Cardiac fibroblast (primary cell): ENCODE measurements around the gene DCST2.
"Not testable (repeated sequence)": the region's sequence is repeated elsewhere in the genome, so short reads cannot be mapped to it uniquely, and the experiment has no call there.

ENCODE experiments used
- DNase-seq, 2 donors: peaks; one replicate each; pipeline versions ENCODE4 v3.0.0 to v3.0.0-alpha.2; 2010; ENCODE audit warnings: low read depth in 2 of 2
- H3K4me3 ChIP-seq, 2 donors: replicated peaks in 1 of 2; 1 replicate in 1 of 2; 2 replicates in 1 of 2; pipeline ENCODE4 v1.5.1; 2011; ENCODE audit warnings: low read depth in 2 of 2, low read length in 2 of 2, mild to moderate bottlenecking in 2 of 2, moderate library complexity in 1 of 2
- TF ChIP-seq, protein P1 (sequence below): IDR thresholded peaks from one replicate; pipeline ENCODE4 v1.5.1; 2011; ENCODE audit warnings: low read depth, mild to moderate bottlenecking, low read length, inconsistent platforms

The DCST2 gene

GRCh38 chr1:154992721-154993571, 40.6 kb downstream of the DCST2 start:
- peak; percentile 57 to 65 for DNase-seq

GRCh38 chr1:154990276-154990675, 43.3 kb downstream of the DCST2 start:
- TF ChIP-seq, protein P1, sequence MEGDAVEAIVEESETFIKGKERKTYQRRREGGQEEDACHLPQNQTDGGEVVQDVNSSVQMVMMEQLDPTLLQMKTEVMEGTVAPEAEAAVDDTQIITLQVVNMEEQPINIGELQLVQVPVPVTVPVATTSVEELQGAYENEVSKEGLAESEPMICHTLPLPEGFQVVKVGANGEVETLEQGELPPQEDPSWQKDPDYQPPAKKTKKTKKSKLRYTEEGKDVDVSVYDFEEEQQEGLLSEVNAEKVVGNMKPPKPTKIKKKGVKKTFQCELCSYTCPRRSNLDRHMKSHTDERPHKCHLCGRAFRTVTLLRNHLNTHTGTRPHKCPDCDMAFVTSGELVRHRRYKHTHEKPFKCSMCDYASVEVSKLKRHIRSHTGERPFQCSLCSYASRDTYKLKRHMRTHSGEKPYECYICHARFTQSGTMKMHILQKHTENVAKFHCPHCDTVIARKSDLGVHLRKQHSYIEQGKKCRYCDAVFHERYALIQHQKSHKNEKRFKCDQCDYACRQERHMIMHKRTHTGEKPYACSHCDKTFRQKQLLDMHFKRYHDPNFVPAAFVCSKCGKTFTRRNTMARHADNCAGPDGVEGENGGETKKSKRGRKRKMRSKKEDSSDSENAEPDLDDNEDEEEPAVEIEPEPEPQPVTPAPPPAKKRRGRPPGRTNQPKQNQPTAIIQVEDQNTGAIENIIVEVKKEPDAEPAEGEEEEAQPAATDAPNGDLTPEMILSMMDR = no peak
- H3K4me3 ChIP-seq = no peak overlapping the region
- no peak for DNase-seq

More at GRCh38 chr1:154992721-154993571, 40.6 kb downstream of the DCST2 start:
- H3K4me3 ChIP-seq = no peak overlapping the region
- TF ChIP-seq, protein P1 = no peak

GRCh38 chr1:154989195-154989860, 44.3 kb downstream of the DCST2 start:
- TF ChIP-seq, protein P1 = no peak
- H3K4me3 ChIP-seq = no peak overlapping the region
- DNase-seq = no peak

DNA sequence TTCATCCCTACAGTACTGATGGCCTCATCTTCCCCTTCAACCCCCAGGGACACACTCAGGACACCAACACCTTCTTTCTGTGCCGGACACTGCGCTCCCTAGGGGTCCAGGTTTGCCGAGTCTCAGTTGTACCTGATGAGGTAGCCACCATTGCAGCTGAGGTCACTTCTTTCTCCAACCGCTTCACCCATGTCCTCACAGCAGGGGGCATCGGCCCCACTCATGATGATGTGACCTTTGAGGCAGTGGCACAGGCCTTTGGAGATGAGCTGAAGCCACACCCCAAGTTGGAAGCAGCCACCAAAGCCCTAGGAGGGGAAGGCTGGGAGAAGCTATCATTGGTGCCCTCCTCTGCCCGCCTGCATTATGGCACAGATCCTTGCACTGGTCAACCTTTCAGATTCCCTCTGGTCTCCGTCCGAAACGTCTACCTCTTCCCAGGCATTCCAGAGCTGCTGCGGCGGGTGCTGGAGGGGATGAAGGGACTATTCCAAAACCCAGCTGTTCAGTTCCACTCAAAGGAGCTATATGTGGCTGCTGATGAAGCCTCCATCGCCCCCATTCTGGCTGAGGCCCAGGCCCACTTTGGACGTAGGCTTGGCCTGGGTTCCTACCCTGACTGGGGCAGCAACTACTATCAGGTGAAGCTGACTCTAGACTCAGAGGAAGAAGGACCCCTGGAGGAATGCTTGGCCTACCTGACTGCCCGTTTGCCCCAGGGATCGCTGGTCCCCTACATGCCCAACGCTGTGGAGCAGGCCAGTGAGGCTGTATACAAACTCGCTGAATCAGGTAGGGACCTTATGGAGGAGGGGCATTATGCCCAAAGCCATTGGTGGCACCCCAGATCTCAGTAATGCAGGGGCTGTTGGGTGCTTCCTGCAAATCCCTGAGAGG, 45.3 kb downstream of the DCST2 start:
- TF ChIP-seq, protein P1 = no peak
- DNase-seq = no peak
- no peak overlapping the region for H3K4me3 ChIP-seq

DNA sequence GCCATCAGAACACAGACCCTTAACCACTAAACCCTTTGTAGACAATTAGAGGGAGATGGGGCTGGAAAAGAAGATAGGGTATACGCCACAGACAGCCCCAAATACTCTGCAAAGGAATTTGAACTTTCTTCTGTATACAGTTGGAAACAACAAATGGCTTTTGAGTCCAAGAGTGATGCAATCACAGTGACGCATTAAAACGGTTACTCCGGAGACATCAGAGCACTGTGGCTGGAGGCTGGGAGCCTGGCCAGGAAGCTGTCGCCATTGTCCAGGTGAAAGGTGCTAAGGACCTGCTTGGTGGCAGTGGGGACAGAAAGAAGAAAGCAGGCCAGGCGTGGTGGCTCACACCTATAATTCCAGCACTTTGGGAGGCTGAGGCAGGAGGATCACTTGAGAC, 46.3 kb downstream of the DCST2 start:
- peak; percentile 45 to 47 for DNase-seq
- TF ChIP-seq, protein P1 = no peak
- no peak overlapping the region for H3K4me3 ChIP-seq

DNA sequence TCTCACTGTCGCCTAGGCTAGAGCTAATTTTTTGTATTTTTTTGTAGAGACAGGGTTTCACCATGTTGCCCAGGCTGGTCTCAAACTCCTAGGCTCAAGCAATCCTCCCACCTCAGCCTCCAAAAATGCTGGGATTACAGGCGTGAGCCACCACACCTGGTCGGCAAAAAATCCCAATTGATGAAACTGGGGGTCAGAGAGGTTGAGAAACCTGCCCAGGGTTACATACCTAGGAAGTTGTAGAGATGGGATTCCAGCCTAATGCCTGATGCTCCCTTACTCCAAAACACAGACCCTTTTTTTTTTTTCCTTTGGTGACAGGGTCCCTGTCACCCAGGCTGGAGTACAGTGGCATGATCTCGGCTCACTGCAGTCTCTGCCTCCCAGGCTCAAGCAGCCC, 46.8 kb downstream of the DCST2 start:
- DNase-seq, H3K4me3 ChIP-seq: not testable (repeated sequence)
